Smooth muscle cell (in vitro differentiated cells): ENCODE data around the gene CCNT1. TPM values are rescaled to one million over a fixed set of nuclear protein-coding genes. Genes with fewer than 3 reads are reported as not detected.

ENCODE experiments used
- DNase-seq: peaks from one replicate; lab custom pipeline; 2025; ENCODE audit not compliant: unreplicated experiment; lab: John Stamatoyannopoulos, UW
- H2AFZ ChIP-seq: fragments of 200-600 bp; sonication (generic); 2 replicates; pipeline ENCODE4 v1.6.0; 2016; ENCODE audit warnings: antibody characterized with exemption, low read depth, mild to moderate bottlenecking
- H3F3A ChIP-seq: fragments of 200-600 bp; sonication (generic); 2 replicates; pipeline ENCODE4 v1.6.0; 2017; ENCODE audit warnings: antibody characterized with exemption, low read depth
- H3K27ac ChIP-seq: fragments of 200-600 bp; sonication (generic); 2 replicates; pipeline ENCODE4 v1.5.1; 2016; ENCODE audit warnings: low read depth, mild to moderate bottlenecking
- H3K27me3 ChIP-seq: fragments of 200-600 bp; sonication (generic); 2 replicates; pipeline ENCODE4 v1.6.1; 2016; ENCODE audit warnings: low read depth, mild to moderate bottlenecking
- H3K36me3 ChIP-seq: fragments of 200-600 bp; sonication (generic); 2 replicates; pipeline ENCODE4 v1.5.1; 2016; ENCODE audit warnings: low read depth
- H3K4me1 ChIP-seq: fragments of 200-600 bp; sonication (generic); 2 replicates; pipeline ENCODE4 v1.5.1; 2016; ENCODE audit warnings: low read depth
- H3K4me2 ChIP-seq: fragments of 200-600 bp; sonication (generic); 2 replicates; pipeline ENCODE4 v1.6.0; 2016; ENCODE audit warnings: mild to moderate bottlenecking
- H3K4me3 ChIP-seq: fragments of 200-600 bp; sonication (generic); 2 replicates; pipeline ENCODE4 v1.5.1; 2016; ENCODE audit warnings: mild to moderate bottlenecking
- H3K79me2 ChIP-seq: fragments of 200-600 bp; sonication (generic); 2 replicates; pipeline ENCODE4 v1.6.0; 2016; ENCODE audit warnings: low read depth, mild to moderate bottlenecking
- H3K9ac ChIP-seq: fragments of 200-600 bp; sonication (generic); 2 replicates; pipeline ENCODE4 v1.6.0; 2016; ENCODE audit warnings: low read depth
- H3K9me3 ChIP-seq: fragments of 200-600 bp; sonication (generic); replicated peaks from 2 replicates; pipeline ENCODE4 v1.5.1; 2016; ENCODE audit warnings: low read depth
- H4K20me1 ChIP-seq: fragments of 200-600 bp; sonication (generic); 2 replicates; pipeline ENCODE4 v1.6.0; 2016; ENCODE audit warnings: low read depth
- CTCF ChIP-seq: fragments of 200-600 bp; sonication (generic); IDR thresholded peaks from 2 replicates; pipeline ENCODE4 v1.5.1; 2017; ENCODE audit warnings: borderline replicate concordance, mild to moderate bottlenecking, antibody characterized with exemption; ENCODE audit not compliant: insufficient read depth, poor library complexity, severe bottlenecking
- WGBS: methylation state at CpG from one replicate; pipeline ENCODE4 v1.1.7; 2016; ENCODE audit warnings: low lambda C conversion rate; 5-methylcytosine and 5-hydroxymethylcytosine counted together
- polyA plus RNA-seq: library from polyadenylated mRNA; unstranded; fragments of >200 nt; fragmentation: Nextera tagmentation; extraction: Ambion mirVana; gene quantifications from 2 replicates; pipeline ENCODE4 v1.2.1, GENCODE V29; 2016
- total RNA-seq: library from RNA; depleted of rRNA; stranded (reverse); fragments of >200 nt; gene quantifications from 2 replicates; pipeline ENCODE4 v1.2.3, GENCODE V29; 2014

The CCNT1 gene
- total and polyA plus RNA-seq, 2 experiments from 2014 or later = 8.6 to 38.4 TPM

- peaks cover 30% of the 10 kb centered on the region for H3K36me3 ChIP-seq
- 82% methylated on average over 4 of the region's 4 CpGs for WGBS
Observed at GRCh38 chr12:48690990-48691389, 25.5 kb downstream of the CCNT1 start.

GRCh38 chr12:48690436-48690835 is 26.1 kb downstream of the CCNT1 start:
- WGBS = 70% methylated on average over 4 of the region's 4 CpGs
- no peaks in the 10 kb centered on the region for H3K27me3 ChIP-seq
- peaks cover 11% of the 10 kb centered on the region for H3K79me2 ChIP-seq
- no peaks in the 10 kb centered on the region for H3K9me3 ChIP-seq
- TF ChIP-seq CTCF = no peak
- H4K20me1 ChIP-seq = peaks cover 32% of the 10 kb centered on the region
- no peak for DNase-seq
- H3K27ac ChIP-seq = no peak overlapping the region
- no peak overlapping the region for H3K4me2 ChIP-seq
- peaks cover 11% of the 10 kb centered on the region for H3F3A ChIP-seq
- no peak overlapping the region for H3K4me3 ChIP-seq
- H3K9ac ChIP-seq = no peak overlapping the region
- H3K36me3 ChIP-seq = peaks cover 28% of the 10 kb centered on the region
- no peaks in the 10 kb centered on the region for H3K4me1 ChIP-seq
- no peak overlapping the region for H2AFZ ChIP-seq

More at GRCh38 chr12:48690990-48691389, 25.5 kb downstream of the CCNT1 start:
- Histone ChIP-seq H3K4me2 (no peak overlapping the region), H3K4me1 (no peaks in the 10 kb centered on the region), H4K20me1 (peaks cover 37% of the 10 kb centered on the region), H3K27ac (no peak overlapping the region), H3K79me2 (peaks cover 11% of the 10 kb centered on the region), H2AFZ (no peak overlapping the region), H3K4me3 (no peak overlapping the region), H3K9me3 (no peaks in the 10 kb centered on the region), H3F3A (peaks cover 11% of the 10 kb centered on the region), H3K9ac (no peak overlapping the region), H3K27me3 (no peaks in the 10 kb centered on the region)
- no peak for TF ChIP-seq CTCF
- no peak for DNase-seq

- Histone ChIP-seq H3K9ac (no peak overlapping the region), H3K36me3 (peaks cover 13% of the 10 kb centered on the region), H2AFZ (no peak overlapping the region), H3K4me2 (no peak overlapping the region), H3K27me3 (no peaks in the 10 kb centered on the region), H3K79me2 (peaks cover 11% of the 10 kb centered on the region), H3K27ac (no peak overlapping the region), H3F3A (peaks cover 11% of the 10 kb centered on the region), H3K4me1 (no peaks in the 10 kb centered on the region), H3K9me3 (no peaks in the 10 kb centered on the region), H3K4me3 (no peak overlapping the region), H4K20me1 (peaks cover 26% of the 10 kb centered on the region)
- no peak for DNase-seq
- no peak for TF ChIP-seq CTCF
- 88% methylated on average over 1 of the region's 1 CpG for WGBS
Observed at GRCh38 chr12:48688836-48689235, 27.7 kb downstream of the CCNT1 start.

- TF ChIP-seq CTCF = no peak
- H3K9me3 ChIP-seq = no peaks in the 10 kb centered on the region
- H3K4me3 ChIP-seq = no peak overlapping the region
- no peak overlapping the region for H3K9ac ChIP-seq
- H3K79me2 ChIP-seq = peaks cover 5% of the 10 kb centered on the region
- no peak overlapping the region for H3K4me2 ChIP-seq
- H3K27me3 ChIP-seq = no peaks in the 10 kb centered on the region
- no peak overlapping the region for H3K27ac ChIP-seq
- peaks cover 11% of the 10 kb centered on the region for H3F3A ChIP-seq
- no peaks in the 10 kb centered on the region for H3K4me1 ChIP-seq
- no peak for DNase-seq
- no peak overlapping the region for H2AFZ ChIP-seq
- peaks cover 2% of the 10 kb centered on the region for H3K36me3 ChIP-seq
- 89% methylated on average over 4 of the region's 4 CpGs for WGBS
- H4K20me1 ChIP-seq = peaks cover 21% of the 10 kb centered on the region
Observed at GRCh38 chr12:48687592-48687991, 28.9 kb downstream of the CCNT1 start.
